Panc1 (cell line): ENCODE measurements around the gene DPH3. TPM values are rescaled to one million over a fixed set of nuclear protein-coding genes. Genes with fewer than 3 reads are reported as not detected.

Experiments
- ATAC-seq: fragments of 200-7000 bp; cut with Tn5 transposase; 2 replicates; pipeline ENCODE4 v1.9.1; 2020; ENCODE audit warnings: mild to moderate bottlenecking, moderate library complexity
- BruUV-seq: library from RNA; stranded (reverse); fragments of 400-500 nt; replicated peaks from 2 replicates; lab custom pipeline; 2021; lab: Mats Ljungman, UMichigan
- CTCF ChIA-PET: fragments of 300-600 bp; sonication (Branson Sonifier 250); formaldehyde crosslinking; loops from one replicate; lab custom pipeline; 2022; ENCODE audit warnings: antibody characterized with exemption; lab: Charles Lee
- POLR2A ChIA-PET: fragments of 300-600 bp; sonication (Branson Sonifier 250); formaldehyde crosslinking; loops from one replicate; lab custom pipeline; 2022; ENCODE audit warnings: antibody characterized with exemption; lab: Charles Lee
- DNase-seq: peaks from one replicate; pipeline ENCODE4 v3.0.0-alpha.2; 2010; ENCODE audit warnings: low read depth, low spot score
- H3K27ac ChIP-seq: 2 replicates; pipeline ENCODE4 v1.5.1; 2011; ENCODE audit warnings: mild to moderate bottlenecking, low read length, inconsistent platforms
- H3K27me3 ChIP-seq: fragments of 200-500 bp; sonication (Bioruptor generic); 2 replicates; pipeline ENCODE4 v1.6.0; 2014; ENCODE audit warnings: low read length, inconsistent platforms; ENCODE audit not compliant: control insufficient read depth, insufficient read depth
- H3K36me3 ChIP-seq: fragments of 200-500 bp; sonication (Bioruptor generic); 2 replicates; pipeline ENCODE4 v1.5.1; 2014; ENCODE audit warnings: inconsistent platforms, mild to moderate bottlenecking, low read length, moderate library complexity; ENCODE audit not compliant: control insufficient read depth, insufficient read depth
- H3K4me1 ChIP-seq: 2 replicates; pipeline ENCODE4 v1.5.1; 2011; ENCODE audit warnings: inconsistent platforms, mild to moderate bottlenecking, low read length, moderate library complexity; ENCODE audit not compliant: control insufficient read depth, insufficient read depth
- H3K4me3 ChIP-seq, 2 experiments: 2 replicates each; pipeline ENCODE4 v1.5.1; 2011 to 2012; ENCODE audit warnings: low read depth in 2 of 2, low read length in 2 of 2, mild to moderate bottlenecking in 2 of 2, inconsistent platforms in 1 of 2, moderate library complexity in 1 of 2
- H3K9me3 ChIP-seq: fragments of 200-500 bp; sonication (Bioruptor generic); 2 replicates; pipeline ENCODE4 v1.5.1; 2014; ENCODE audit warnings: low read depth, mild to moderate bottlenecking, inconsistent platforms, low read length, moderate library complexity; ENCODE audit not compliant: control insufficient read depth, insufficient read depth
- POLR2AphosphoS5 ChIP-seq: IDR thresholded peaks from 2 replicates; pipeline ENCODE4 v1.6.1; 2012; ENCODE audit warnings: mild to moderate bottlenecking, low read depth, low read length, moderate library complexity
- REST ChIP-seq, 2 experiments: IDR thresholded peaks; 2 replicates each; pipeline ENCODE4 v1.6.1; 2011 to 2012; ENCODE audit warnings: low read depth in 2 of 2, control low read depth in 1 of 2, low read length in 1 of 2, mild to moderate bottlenecking in 1 of 2, moderate library complexity in 1 of 2; ENCODE audit not compliant: insufficient read depth in 1 of 2
- SIN3A ChIP-seq: IDR thresholded peaks from 2 replicates; pipeline ENCODE4 v1.6.1; 2012; ENCODE audit warnings: low read depth, mild to moderate bottlenecking, low read length, moderate library complexity, borderline replicate concordance; ENCODE audit not compliant: insufficient read depth
- TCF7L2 ChIP-seq: IDR thresholded peaks from 2 replicates; pipeline ENCODE4 v1.6.1; 2011; ENCODE audit warnings: mild to moderate bottlenecking, low read depth, low read length, inconsistent platforms
- in situ Hi-C: cut with HindIII; loops from 2 replicates; pipeline ENCODE4 v1.10.0; 2016; ENCODE audit warnings: low sequenced_read_pairs, low pct_unique_long_range_greater_than_20kb
- intact Hi-C: fragments of 100-400 bp; cut with micrococcal nuclease; formaldehyde crosslinking; loops from one replicate; pipeline ENCODE4 v1.10.0; 2022; ENCODE audit not compliant: unreplicated experiment
- total RNA-seq: library from RNA; stranded (reverse); gene quantifications from one replicate; pipeline ENCODE4 v1.2.1, GENCODE V29; 2021; ENCODE audit not compliant: unreplicated experiment
- TF ChIP-seq, protein P1 (sequence below): fragments of 450-650 bp; IDR thresholded peaks from 2 replicates; pipeline ENCODE4 v1.5.1; 2017; ENCODE audit warnings: mild to moderate bottlenecking

Gene DPH3
- total RNA-seq, 1 experiment from 2014 or later, result 16.5 TPM

GRCh38 chr3:16252243-16252978, 12.3 kb downstream of the DPH3 start:
- H3K4me1 ChIP-seq, result no peaks in the 10 kb centered on the region
- H3K4me3 ChIP-seq, result no peak overlapping the region
- H3K27ac ChIP-seq, result no peak overlapping the region
- POLR2A ChIA-PET, result no interaction called here
- BruUV-seq, result no TSS peak
- CTCF ChIA-PET, result interaction anchor here (0.6 to 0.7 kb wide), 2 partner anchors 8 to 203 kb away, joined by 3 to 6 read pairs; no protein-coding TSS in a partner anchor
- in situ Hi-C loops (no loop called here), intact Hi-C loops (no loop called here)
- no peaks in the 10 kb centered on the region for H3K27me3 ChIP-seq
- DNase-seq, result no peak
- H3K9me3 ChIP-seq, result no peaks in the 10 kb centered on the region
- no peak for TF ChIP-seq REST (IDR thresholded peaks at IDR 0.05; ENCODE audit: insufficient read depth in 1 of 2, low read depth in 2 of 2, low read length in 1 of 2)
- TF ChIP-seq POLR2AphosphoS5, result no peak
- TF ChIP-seq, protein P1, sequence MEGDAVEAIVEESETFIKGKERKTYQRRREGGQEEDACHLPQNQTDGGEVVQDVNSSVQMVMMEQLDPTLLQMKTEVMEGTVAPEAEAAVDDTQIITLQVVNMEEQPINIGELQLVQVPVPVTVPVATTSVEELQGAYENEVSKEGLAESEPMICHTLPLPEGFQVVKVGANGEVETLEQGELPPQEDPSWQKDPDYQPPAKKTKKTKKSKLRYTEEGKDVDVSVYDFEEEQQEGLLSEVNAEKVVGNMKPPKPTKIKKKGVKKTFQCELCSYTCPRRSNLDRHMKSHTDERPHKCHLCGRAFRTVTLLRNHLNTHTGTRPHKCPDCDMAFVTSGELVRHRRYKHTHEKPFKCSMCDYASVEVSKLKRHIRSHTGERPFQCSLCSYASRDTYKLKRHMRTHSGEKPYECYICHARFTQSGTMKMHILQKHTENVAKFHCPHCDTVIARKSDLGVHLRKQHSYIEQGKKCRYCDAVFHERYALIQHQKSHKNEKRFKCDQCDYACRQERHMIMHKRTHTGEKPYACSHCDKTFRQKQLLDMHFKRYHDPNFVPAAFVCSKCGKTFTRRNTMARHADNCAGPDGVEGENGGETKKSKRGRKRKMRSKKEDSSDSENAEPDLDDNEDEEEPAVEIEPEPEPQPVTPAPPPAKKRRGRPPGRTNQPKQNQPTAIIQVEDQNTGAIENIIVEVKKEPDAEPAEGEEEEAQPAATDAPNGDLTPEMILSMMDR, result no peak
- TF ChIP-seq TCF7L2, result no peak
- TF ChIP-seq SIN3A, result no peak
- ATAC-seq, result no peak
- H3K36me3 ChIP-seq, result no peaks in the 10 kb centered on the region

- ChIA-PET CTCF (interaction anchor here (0.7 kb wide), 1 partner anchor 7 kb away, joined by 6 read pairs; no protein-coding TSS in a partner anchor), POLR2A (no interaction called here)
- TF ChIP-seq SIN3A (no peak), POLR2AphosphoS5 (no peak), TCF7L2 (no peak), REST (IDR thresholded peaks at IDR 0.05; ENCODE audit: insufficient read depth in 1 of 2, low read depth in 2 of 2, low read length in 1 of 2) (no peak)
- TF ChIP-seq, protein P1, result no peak
- no TSS peak for BruUV-seq
- DNase-seq, result no peak
- no peaks in the 10 kb centered on the region for H3K27me3 ChIP-seq
- H3K36me3 ChIP-seq, result no peaks in the 10 kb centered on the region
- H3K4me1 ChIP-seq, result no peaks in the 10 kb centered on the region
- no peak overlapping the region for H3K4me3 ChIP-seq
- no peaks in the 10 kb centered on the region for H3K9me3 ChIP-seq
- no peak for ATAC-seq
- intact Hi-C loops, result no loop called here
- in situ Hi-C loops, result no loop called here
- H3K27ac ChIP-seq, result no peak overlapping the region
Measured at GRCh38 chr3:16251316-16252085, 13.2 kb downstream of the DPH3 start.
